ENCODE results near the gene EHMT2.
"Not testable (repeated sequence)": the region's sequence is repeated elsewhere in the genome, so short reads cannot be mapped to it uniquely, and the experiment has no call there.

EHMT2 gene

DNA sequence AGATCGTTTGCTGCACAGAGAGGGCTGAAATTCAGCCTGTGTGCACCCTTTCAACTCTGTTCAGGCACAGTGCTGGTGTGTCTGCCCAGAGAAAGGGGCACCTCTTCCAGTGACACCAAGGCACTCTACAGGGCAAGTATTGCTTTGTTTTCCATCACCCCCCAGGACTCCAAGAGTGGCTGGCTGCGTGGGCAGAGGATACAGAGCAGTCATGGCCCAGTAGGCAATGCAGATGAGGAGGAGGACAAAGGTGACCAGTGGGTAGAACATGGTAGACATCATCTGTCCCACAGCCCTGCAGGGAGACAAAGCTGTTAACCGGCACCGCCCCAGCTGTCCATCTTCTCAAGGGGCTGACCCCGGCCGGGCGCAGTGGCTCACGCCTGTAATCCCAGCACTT lies 28.2 kb downstream of the EHMT2 start:
- no peak for DNase-seq

DNA sequence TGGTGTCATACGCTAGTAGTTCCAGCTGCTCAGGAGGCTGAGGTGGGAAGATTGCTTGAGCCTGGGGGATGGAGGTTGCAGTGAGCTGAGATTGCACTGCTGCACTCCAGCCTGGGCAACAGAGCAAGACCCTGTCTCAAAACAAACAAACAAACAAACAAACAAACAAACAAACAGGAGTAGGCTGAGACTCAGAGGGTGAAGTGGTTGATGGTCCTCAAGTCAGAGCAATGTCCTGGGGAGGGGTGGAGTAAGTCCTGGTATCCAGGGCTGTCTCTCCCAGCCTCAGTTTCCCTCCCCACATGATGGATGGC lies 28.9 kb downstream of the EHMT2 start:
- DNase-seq: not testable (repeated sequence)

DNA sequence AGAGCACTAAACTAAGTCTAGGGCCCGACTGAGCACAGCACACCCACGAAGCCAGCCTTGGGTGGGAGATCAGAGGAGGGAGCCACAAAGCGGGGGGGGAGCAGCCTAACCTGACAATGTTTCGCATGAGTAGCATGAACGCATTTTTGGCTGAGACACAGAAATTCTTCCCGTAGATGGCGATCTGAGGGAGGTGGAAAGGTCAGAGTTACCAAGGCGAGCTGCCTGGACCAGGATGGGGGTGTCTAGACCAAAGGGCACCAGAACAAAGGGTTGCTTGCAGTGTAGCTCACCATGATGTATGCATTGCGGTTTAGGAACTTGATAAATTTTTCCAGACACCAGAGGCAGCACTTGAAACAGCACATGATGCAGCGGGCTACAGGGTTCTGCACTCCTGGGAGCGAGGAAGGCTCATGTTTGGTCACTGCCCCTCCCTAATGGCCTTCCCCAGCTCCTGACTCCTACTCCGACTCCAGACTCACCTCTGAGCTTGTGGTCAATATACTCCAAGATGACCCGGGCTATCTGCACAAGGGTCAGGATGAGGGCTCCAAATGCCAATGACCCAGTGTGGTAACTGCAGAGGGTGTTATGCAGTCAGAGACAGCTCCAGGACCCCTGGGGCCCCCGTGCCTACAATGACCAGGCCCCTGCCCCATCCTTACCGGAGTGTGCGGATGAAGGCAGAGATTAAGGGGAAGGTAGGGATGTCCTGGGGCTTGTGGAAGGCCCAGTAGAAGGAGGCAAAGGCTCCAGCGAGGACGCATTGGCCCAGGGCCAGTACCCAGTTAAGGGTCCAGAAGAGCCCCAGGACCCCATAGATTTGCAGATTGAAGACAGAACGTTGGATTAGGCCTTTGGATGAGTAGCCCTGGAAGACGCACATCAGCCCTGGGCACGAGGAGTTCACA lies 32.0 kb downstream of the EHMT2 start:
- no peak for DNase-seq

DNA sequence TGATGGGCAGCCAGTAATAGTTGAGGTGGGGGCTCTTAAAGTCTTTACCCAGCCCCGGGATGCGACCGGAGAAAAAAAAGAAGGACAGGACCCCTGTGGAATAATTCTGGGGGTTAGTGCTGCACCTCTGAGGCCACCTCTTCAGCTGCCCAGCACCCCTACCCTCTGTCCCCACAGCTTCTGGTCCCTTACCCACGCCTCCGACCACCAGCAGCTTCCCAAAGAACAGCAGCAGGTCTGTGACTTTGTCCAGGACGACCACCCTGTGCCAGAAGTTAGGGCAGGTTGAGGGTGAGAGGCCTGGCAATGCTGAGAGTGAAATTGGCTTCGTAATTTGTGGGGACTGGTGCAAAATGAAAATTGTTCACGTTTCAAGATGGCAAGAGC lies 32.7 kb downstream of the EHMT2 start:
- DNase-seq: no peak

DNA sequence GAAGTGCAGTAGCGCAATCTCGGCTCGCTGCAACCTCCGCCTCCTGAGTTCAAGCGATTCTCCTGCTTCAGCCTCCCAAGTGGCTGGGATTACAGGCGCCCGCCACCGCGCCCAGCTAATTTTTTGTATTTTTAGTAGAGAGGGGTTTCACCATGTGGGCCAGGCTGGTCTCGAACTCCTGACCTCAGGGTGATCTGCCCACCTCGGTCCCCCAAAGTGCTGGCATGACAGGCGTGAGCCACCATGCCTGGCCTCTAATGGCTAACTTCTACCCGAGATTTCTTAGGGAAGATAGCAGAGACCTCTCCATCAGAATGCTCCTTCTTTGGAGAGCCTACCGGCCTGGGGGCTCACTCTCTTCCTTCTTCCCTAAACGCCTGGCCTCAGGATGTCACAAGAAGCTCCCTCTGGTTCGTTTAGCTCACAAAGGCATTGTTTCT lies 33.4 kb downstream of the EHMT2 start:
- not testable (repeated sequence) for DNase-seq

DNA sequence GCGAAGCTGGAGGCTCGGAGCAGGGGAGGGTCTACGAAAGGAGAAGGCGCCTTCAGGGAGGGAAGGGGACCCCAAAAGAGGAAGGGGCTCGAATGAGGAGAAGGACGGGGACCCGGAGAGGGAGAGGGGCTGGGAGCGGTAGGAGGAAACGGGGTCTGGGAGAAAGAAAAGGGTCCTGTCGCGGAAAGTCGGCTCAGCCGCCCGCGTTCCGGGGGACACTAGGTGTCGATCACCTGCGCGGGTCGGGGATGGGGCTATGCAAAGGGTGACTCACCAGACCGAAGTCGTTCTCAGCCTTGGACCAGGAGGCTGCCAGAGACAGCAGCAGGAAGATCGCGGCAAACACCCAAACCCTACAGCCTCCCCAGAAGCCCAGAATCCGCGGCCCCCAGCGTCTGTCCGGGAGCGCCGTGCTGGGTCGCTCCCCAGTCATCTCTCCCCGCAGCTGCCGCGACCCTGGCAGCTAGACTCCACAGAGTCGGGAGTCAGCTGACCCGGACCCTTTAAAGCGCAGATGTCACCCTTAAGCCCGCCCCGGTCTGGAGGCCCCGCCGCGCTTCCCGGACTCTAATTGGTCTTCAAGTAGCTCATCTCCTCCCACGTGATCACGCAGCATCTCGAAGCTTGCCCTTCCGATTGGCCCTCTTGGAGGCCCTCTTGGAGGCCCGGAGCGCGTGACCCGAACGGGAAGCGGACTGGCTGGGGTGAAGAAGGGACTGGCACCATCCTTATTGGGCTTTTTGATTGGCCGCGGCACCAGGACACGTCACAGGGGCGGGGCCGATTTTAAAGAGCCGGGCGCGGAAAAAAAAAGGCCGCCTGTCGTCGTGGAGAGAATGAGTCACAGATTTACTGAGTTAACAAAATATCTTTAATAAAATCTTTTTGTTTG lies 34.9 kb downstream of the EHMT2 start, which contains the start of gene NEU1:
TSS of gene NEU1 (minus strand) at position 478 of the 892 bp plus-strand sequence. CDS start at position 433, 45 bp downstream.
- peak; percentile 99 for DNase-seq

DNA sequence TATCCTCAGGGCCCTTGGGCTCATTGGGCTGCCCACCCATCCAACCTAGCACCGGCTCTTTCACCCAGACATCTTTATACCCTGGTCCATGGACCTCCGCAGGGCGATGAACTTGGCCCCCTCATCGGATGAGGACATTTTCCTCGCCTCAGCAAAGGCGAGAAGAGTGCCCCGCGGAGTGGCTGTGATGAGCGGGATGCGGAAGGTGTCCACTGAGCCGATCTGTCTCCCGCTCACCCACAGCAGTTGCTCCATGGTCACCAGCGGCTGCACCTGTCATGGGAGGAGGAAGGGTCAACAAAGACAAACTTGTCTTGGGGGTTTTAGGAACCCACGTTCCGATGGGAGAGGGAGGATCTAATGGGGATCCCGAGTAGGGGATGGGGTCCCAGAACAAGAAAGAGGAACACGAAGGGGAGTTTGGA lies 35.6 kb downstream of the EHMT2 start:
- DNase-seq: no peak

DNA sequence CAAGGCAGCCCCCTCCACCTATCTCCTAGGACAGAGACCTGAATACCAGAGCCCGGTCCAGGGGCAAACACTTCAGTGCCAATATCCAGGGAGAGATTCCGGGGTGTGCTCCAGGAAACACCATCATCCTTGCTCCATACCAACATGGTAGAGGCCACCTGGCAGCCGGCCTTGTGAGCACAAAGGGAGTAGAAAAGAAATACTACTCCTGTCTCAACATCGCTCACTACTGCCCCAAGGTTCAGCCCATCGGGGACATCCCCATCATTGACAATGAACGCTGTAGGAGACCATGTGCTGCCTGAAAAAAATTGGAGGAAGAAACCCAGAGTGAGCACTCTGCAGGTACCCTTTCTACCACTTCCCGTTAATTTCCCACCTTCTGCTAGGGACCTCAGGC lies 36.3 kb downstream of the EHMT2 start:
- no peak for DNase-seq

DNA sequence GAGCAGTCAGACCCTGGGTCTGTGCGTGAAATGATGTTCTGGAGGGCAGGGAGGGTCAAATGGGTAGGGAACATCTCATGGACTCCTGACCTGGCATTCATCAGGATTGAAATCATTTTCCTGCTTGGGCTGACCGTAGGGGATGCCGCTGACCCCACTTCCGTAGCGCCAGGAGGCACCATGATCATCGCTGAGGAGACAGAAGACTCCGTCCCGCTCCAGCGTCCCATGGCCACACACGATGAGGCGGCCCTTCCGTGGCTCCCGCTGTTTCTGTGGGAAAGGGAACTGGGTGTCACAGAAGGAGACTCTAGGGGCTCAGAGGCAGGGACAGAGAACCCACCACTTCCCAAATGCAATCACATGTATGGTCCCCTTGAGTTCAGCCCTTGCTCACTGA lies 37.1 kb downstream of the EHMT2 start:
- DNase-seq: no peak

DNA sequence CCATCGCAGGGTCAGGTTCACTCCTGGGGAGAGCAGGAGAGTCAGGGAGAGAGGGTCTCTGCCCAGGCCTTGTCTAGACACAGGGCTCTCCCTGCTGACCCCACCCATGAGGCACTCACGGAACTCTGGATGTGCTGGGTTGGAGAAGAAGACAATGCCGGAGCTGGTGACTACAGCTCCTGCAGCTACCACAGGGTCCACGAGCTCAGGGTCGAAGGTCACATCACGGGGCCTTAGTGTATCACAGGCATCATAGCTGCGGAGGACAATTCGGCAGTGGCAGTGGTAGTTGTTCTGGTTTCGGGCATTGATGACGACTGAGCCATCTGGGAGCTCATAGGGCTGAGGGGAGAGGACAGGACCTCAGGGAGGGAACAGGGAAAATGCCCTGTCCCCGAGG lies 37.6 kb downstream of the EHMT2 start:
- DNase-seq: no peak

DNA sequence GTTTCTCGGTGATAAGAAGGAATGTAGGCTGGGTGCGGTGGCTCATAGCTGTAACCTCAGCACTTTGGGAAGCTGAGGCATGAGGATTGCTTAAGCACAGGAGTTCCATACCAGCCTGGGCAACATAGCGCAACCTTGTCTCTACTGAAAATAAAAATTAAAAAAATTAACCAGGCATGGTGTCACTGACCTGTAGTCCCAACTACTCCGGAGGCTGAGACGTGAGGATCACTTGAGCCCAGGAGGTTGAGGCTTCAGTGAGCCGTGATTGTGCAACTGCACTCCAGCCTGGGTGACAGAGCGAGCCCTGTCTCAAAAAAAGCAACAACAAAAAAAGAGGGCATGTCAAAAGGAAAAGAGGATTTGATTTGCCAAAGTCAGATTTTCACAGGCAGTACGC lies 38.8 kb downstream of the EHMT2 start:
- no peak for DNase-seq

DNA sequence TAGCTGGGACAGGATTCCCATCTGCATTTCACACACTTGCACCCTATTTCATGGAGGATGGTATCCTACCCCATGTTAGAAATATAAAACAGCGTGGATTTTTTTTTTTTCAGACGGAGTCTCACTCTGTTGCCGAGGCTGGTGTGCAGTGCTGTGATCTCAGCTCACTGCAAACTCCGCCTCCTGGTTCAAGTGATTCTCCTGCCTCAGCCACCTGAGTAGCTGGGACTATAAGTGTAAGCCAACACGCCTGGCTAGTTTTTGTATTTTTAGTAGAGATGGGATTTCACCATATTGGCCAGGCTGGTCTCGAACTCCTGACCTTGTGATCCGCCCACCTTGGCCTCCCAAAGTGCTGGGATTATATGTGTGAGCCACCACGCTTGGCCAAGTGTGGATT lies 39.7 kb downstream of the EHMT2 start:
- DNase-seq: not testable (repeated sequence)

DNA sequence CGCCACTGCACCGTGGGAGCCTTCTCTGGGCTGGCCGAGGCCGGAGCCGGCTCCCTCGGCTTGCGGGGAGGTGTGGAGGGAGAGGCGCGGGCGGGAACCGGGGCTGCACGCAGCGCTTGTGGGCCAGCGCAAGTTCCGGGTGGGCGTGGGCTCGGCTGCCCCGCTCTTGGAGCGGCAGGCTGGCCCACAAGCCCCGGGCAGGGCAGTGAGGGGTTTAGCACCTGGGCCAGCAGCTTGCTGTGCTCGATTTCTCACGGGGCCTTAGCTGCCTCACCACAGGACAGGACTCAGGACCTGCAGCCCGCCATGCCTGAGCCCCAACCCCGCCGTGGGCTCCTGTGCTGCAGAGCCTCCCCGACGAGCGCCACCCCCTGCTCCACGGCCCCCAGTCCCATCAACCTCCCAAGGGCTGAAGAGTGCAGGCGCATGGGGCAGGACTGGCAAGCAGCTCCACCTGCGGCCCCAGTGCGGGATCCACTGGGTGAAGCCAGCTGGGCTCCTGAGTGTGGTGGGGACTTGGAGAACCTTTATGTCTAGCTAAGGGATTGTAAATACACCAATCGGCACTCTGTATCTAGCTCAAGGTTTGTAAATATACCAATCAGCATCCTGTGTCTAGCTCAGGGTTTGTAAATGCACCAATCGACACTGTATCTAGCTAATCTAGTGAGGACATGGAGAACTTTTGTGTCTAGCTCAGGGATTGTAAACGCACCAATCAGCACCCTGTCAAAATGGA lies 45.3 kb downstream of the EHMT2 start:
- not testable (repeated sequence) for DNase-seq

DNA sequence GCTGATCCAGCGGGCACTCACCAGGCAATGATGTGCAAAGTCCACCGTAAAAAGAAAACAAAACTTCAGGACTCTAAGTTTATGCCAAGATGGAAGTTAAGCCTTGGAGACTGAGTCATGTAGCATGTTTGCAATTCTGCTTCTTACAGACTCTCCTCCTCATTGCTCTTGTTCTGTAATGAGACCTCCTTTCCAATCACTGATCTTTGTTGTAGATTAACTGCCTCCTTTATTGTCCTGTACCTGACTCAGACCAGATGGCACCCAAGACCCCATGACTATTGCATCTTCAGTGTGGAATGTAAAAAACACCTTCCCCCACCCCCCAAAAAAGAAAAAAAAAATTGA lies 46.0 kb downstream of the EHMT2 start:
- no peak for DNase-seq

DNA sequence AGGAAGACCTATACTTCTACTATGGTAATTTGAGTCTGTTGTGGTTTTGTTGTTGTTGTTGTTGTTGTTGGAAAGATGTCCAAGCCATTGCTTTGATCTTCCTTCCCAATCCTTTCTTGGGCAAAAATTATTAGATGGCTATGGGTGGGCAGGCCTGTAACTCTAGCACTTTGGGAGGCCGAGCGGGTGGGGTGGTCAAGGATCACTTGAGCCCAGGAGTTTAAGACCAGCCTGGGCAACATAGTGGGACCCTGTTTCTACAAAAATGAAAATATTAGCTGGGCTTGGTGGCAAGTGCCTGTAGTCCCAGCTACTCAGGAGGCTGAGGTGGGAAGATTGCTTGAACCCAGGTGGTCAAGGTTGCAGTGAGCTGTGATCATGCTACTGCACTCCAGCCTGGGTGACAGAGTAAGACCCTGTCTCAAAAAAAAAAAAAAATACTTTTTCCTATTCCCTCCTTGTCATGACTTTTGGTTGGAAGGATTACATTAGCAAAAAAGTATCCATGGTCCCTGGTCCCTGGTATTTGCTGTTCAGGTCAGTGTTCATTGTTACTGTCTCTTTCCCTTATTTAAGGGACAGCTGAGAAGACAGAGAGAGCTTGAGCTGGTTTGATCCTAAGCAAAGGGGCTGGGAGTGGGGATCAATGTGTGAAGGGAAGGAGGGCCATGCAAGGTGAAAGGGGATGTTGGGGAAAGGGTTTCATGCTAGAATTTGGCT lies 46.6 kb downstream of the EHMT2 start:
- no peak for DNase-seq

DNA sequence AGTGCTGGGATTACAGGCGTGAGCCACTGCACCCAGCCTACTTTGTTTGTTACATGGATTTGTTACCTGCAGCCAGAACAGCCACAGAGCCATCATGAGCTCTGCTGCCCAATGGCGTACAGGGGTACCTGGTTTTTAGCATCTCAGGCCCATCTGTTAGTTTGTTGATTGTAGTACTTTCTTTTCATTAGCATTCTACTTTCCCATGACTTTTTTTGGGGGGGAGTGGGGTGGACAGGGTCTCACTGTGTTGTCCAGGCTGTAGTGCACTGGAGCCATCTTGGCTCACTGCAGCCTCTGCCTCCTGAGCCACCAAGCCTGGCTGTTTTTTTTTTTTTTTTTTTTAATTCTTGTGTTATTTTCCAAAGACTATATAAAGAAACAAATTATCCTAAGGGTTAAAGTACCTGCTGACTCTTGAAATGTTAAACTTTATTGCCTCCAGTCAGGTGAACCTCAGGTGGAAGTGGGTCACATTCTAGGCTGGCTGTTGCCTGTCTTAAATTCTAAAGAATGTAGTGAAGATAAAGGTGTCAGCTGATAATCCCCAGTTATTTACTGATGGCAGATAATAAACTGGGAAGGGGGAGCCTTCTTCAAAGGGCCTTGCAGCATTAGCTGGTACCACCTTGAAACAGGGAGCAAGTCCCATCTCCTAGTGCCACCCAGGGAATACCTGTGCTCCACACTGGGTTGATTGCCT lies 50.1 kb downstream of the EHMT2 start:
- DNase-seq: no peak

DNA sequence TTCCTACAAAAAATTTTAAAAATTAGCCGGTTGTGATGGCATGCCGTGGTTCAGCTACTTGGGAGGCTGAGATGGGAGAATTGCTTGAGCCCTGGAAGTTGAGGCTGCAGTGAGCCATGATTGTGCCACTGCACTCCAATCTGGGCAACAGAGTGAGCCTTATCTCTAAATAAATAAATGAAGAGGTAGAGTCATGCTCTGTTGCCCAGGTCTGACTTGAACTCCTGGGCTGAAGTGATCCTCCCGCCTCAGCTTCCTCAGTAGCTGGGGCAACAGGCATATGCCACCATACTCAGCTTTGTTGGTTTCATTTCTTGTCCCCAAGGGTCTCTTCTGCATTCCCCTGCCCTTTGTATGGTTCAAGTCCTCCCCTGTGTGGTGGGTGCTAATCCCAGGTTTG lies 53.0 kb downstream of the EHMT2 start:
- DNase-seq: no peak

DNA sequence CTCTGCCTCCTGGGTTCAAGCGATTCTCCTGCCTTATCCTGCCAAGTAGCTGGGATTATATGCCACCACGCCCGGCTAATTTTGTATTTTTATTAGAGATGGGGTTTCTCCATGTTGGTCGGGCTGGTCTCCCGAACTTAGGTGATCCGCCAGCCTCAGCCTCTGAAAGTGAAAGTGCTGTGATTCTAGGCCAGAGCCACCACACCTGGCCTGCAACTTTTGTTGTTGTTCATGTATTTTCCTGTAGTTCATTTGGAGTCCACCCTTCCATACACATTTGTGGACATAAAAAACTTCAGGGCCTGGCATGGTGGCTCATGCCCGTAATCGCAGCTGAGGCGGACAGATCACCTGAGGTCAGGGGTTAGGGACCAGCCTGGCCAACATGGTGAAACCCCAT lies 55.4 kb downstream of the EHMT2 start:
- DNase-seq: no peak

DNA sequence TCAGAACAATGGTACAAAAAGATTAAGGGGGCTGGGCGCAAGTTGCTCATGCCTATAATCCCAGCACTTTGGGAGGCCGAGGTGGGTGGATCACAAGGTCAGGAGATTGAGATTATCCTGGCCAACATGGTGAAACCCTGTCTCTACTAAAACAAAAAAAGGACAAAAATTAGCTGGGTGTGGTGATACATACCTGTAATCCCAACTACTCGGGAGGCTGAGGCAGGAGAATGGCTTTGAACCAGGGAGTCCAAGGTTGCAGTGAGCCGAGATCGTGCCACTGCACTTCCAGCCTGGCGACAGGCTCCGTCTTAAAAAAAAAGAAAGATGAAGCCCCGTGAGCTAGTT lies 57.7 kb downstream of the EHMT2 start:
- not testable (repeated sequence) for DNase-seq

DNA sequence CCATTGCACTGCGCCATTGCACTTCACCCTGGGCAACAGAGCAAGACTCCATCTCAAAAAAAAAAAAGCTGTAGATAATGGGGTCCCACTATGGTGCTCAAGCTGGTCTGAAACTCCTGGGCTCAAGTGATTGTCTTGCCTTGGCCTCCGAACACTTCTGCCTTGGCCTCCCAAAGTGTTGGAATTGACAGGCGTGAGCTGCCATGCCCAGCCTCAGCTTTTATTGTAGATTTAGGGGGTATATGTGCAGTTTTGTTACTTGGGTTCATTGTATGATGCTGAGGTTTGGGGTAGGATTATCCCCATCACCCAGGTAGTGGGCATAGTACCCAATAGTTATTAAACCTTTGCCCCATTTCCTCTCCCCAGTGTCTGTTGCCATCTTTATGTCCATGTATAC lies 58.5 kb downstream of the EHMT2 start:
- no peak for DNase-seq

DNA sequence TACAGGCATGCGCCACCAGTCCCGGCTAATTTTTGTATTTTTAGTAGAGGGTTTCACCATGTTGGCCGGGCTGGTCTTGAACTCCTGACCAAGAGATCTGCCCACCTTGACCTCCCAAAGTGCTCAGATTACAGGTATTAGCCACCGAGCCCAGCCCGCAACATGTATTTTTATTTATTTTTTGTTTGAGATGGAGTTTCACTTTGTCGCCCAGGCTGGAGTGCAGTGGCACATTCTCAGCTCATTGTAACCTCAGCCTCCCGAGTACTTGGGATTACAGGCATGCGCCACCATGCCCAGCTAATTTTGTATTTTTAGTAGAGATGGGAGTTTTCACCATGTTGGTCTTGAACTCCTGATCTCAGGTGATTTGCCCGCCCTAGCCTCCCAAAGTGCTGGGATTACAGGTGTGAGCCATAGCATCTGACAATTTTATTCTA lies 59.4 kb downstream of the EHMT2 start:
- DNase-seq: not testable (repeated sequence)

Measured in NCI-H1436 (cell line).